Activated CD8-positive, alpha-beta memory T cell treated with anti-CD3 and anti-CD28 coated beads, Interleukin-2, amount 10 ng/mL, durations not matched to agents 7 days and 5 days (primary cell): ENCODE data around the gene DMKN. TPM values are rescaled to one million over a fixed set of nuclear protein-coding genes. Genes with fewer than 3 reads are reported as not detected.
A peak's percentile ranks its signal among the peaks of the same experiment; 100 is the strongest.

Experiments
- ATAC-seq: fragments of 150-1000 bp; cut with Tn5 transposase; one replicate; pipeline ENCODE4 v1.10.0; 2021; ENCODE audit warnings: moderate library complexity
- CTCF ChIA-PET: fragments of 350-600 bp; sonication (Branson Sonifier 250); formaldehyde crosslinking; loops from one replicate; lab custom pipeline; 2021; ENCODE audit warnings: antibody characterized with exemption; lab: Charles Lee
- DNase-seq: peaks from one replicate; pipeline ENCODE4 v3.0.0-alpha.2; 2020
- H3K27ac Mint-ChIP-seq: one replicate; pipeline ENCODE4 v1.8.0; 2021; ENCODE audit warnings: mild to moderate bottlenecking, mixed read lengths
- H3K27me3 Mint-ChIP-seq: one replicate; pipeline ENCODE4 v1.8.0; 2021; ENCODE audit warnings: mixed read lengths
- H3K36me3 Mint-ChIP-seq: one replicate; pipeline ENCODE4 v1.8.0; 2021; ENCODE audit warnings: mild to moderate bottlenecking, mixed read lengths
- H3K4me1 Mint-ChIP-seq: one replicate; pipeline ENCODE4 v1.8.0; 2021; ENCODE audit warnings: mixed read lengths
- H3K4me3 Mint-ChIP-seq: one replicate; pipeline ENCODE4 v1.8.0; 2021; ENCODE audit warnings: mild to moderate bottlenecking, moderate library complexity, mixed read lengths
- H3K9me3 Mint-ChIP-seq: one replicate; pipeline ENCODE4 v1.8.0; 2022; ENCODE audit warnings: low read depth, mixed read lengths
- total RNA-seq, 2 experiments: library from RNA; stranded (reverse); gene quantifications; one replicate each; pipeline ENCODE4 v1.2.3, GENCODE V29; 2021

DMKN gene
- total RNA-seq, 2 experiments from 2014 or later, result not detected

- Mint-ChIP-seq H3K9me3 (no peaks in the 10 kb centered on the region), H3K36me3 (no peaks in the 10 kb centered on the region), H3K4me3 (no peak overlapping the region), H3K4me1 (peaks cover 8% of the 10 kb centered on the region), H3K27ac (no peak overlapping the region), H3K27me3 (peaks cover 21% of the 10 kb centered on the region)
- no peak for DNase-seq
- no peak for ATAC-seq
- CTCF ChIA-PET, result interaction anchor here (1.8 kb wide), 1 partner anchor 45 kb away, joined by 4 read pairs; no protein-coding TSS in a partner anchor
Observed at GRCh38 chr19:35555301-35556005, 42.0 kb upstream of the DMKN start.

GRCh38 chr19:35554076-35554475 lies 40.6 kb upstream of the DMKN start:
- Mint-ChIP-seq H3K4me3 (no peak overlapping the region), H3K9me3 (no peaks in the 10 kb centered on the region), H3K27ac (no peak overlapping the region), H3K27me3 (peaks cover 11% of the 10 kb centered on the region), H3K4me1 (peaks cover 11% of the 10 kb centered on the region), H3K36me3 (no peaks in the 10 kb centered on the region)
- no peak for ATAC-seq
- CTCF ChIA-PET, result no interaction called here
- DNase-seq, result no peak

- Mint-ChIP-seq H3K36me3 (no peaks in the 10 kb centered on the region), H3K4me1 (peaks cover 10% of the 10 kb centered on the region), H3K4me3 (no peak overlapping the region), H3K27ac (no peak overlapping the region), H3K9me3 (no peaks in the 10 kb centered on the region), H3K27me3 (peaks cover 7% of the 10 kb centered on the region)
- CTCF ChIA-PET, result no interaction called here
- ATAC-seq (no peak), DNase-seq (no peak)
Observed at GRCh38 chr19:35553385-35554000, 40.0 kb upstream of the DMKN start.

GRCh38 chr19:35552534-35553384 lies 39.3 kb upstream of the DMKN start:
- H3K9me3 Mint-ChIP-seq, result no peaks in the 10 kb centered on the region

GRCh38 chr19:35551091-35551810 lies 37.8 kb upstream of the DMKN start:
- H3K9me3 Mint-ChIP-seq, result no peaks in the 10 kb centered on the region
- H3K4me3 Mint-ChIP-seq, result no peak overlapping the region
- no peak overlapping the region for H3K27ac Mint-ChIP-seq
- H3K4me1 Mint-ChIP-seq, result peaks cover 16% of the 10 kb centered on the region
- DNase-seq, result no peak
- H3K36me3 Mint-ChIP-seq, result no peaks in the 10 kb centered on the region
- CTCF ChIA-PET, result no interaction called here
- peaks cover 4% of the 10 kb centered on the region for H3K27me3 Mint-ChIP-seq
- no peak for ATAC-seq

More at GRCh38 chr19:35552534-35553384, 39.3 kb upstream of the DMKN start:
- DNase-seq (no peak), ATAC-seq (no peak)
- H3K27ac Mint-ChIP-seq, result no peak overlapping the region
- CTCF ChIA-PET, result no interaction called here
- H3K36me3 Mint-ChIP-seq, result no peaks in the 10 kb centered on the region
- no peak overlapping the region for H3K4me3 Mint-ChIP-seq
- peaks cover 7% of the 10 kb centered on the region for H3K27me3 Mint-ChIP-seq
- peaks cover 8% of the 10 kb centered on the region for H3K4me1 Mint-ChIP-seq

GRCh38 chr19:35549879-35550523 lies 36.6 kb upstream of the DMKN start:
- no peak for ATAC-seq

GRCh38 chr19:35549174-35549788 lies 35.8 kb upstream of the DMKN start:
- Mint-ChIP-seq H3K4me1 (peaks cover 25% of the 10 kb centered on the region), H3K9me3 (no peaks in the 10 kb centered on the region), H3K27ac (no peak overlapping the region), H3K36me3 (peaks cover 2% of the 10 kb centered on the region), H3K4me3 (no peak overlapping the region), H3K27me3 (no peaks in the 10 kb centered on the region)
- DNase-seq (peak; percentile 68), ATAC-seq (no peak)
- CTCF ChIA-PET, result interaction anchor here (0.6 to 2.9 kb wide), 23 partner anchors 9 to 382 kb away, joined by 3 to 13 read pairs (median 4); partner anchors contain the start of genes COX6B1 and HAUS5

More at GRCh38 chr19:35549879-35550523, 36.6 kb upstream of the DMKN start:
- H3K9me3 Mint-ChIP-seq, result no peaks in the 10 kb centered on the region
- H3K27ac Mint-ChIP-seq, result no peak overlapping the region
- CTCF ChIA-PET, result interaction anchor here (0.6 to 2.9 kb wide), 13 partner anchors 8 to 381 kb away, joined by 3 to 13 read pairs (median 5); partner anchors contain the start of genes COX6B1 and HAUS5
- no peak overlapping the region for H3K4me3 Mint-ChIP-seq
- H3K27me3 Mint-ChIP-seq, result no peaks in the 10 kb centered on the region
- no peak for DNase-seq
- no peaks in the 10 kb centered on the region for H3K36me3 Mint-ChIP-seq
- H3K4me1 Mint-ChIP-seq, result peaks cover 19% of the 10 kb centered on the region

GRCh38 chr19:35546532-35546931 lies 33.1 kb upstream of the DMKN start:
- Mint-ChIP-seq H3K36me3 (peaks cover 3% of the 10 kb centered on the region), H3K4me3 (peak overlapping the region; percentile 84), H3K4me1 (peaks cover 30% of the 10 kb centered on the region), H3K9me3 (no peaks in the 10 kb centered on the region), H3K27me3 (no peaks in the 10 kb centered on the region), H3K27ac (peak overlapping the region; percentile 84)
- CTCF ChIA-PET, result interaction anchor here (1.1 to 1.8 kb wide), 2 partner anchors 31 to 46 kb away, joined by 3 to 4 read pairs; no protein-coding TSS in a partner anchor
- DNase-seq (no peak), ATAC-seq (no peak)

- peaks cover 3% of the 10 kb centered on the region for H3K36me3 Mint-ChIP-seq
- DNase-seq (peak; percentile 79), ATAC-seq (peak; percentile 73)
- peak overlapping the region; percentile 84 for H3K27ac Mint-ChIP-seq
- CTCF ChIA-PET, result interaction anchor here (1.1 kb wide), 1 partner anchor 47 kb away, joined by 3 read pairs; no protein-coding TSS in a partner anchor
- peak overlapping the region; percentile 84 for H3K4me3 Mint-ChIP-seq
- H3K27me3 Mint-ChIP-seq, result no peaks in the 10 kb centered on the region
- peaks cover 30% of the 10 kb centered on the region for H3K4me1 Mint-ChIP-seq
- no peaks in the 10 kb centered on the region for H3K9me3 Mint-ChIP-seq
Observed at GRCh38 chr19:35545855-35546381, 32.5 kb upstream of the DMKN start.

GRCh38 chr19:35545001-35545854 lies 31.8 kb upstream of the DMKN start, which contains the start of gene TMEM147:
Gene TMEM147 (plus strand): TSS chr19:35545626. CDS start chr19:35545740, 114 bp downstream.
- H3K4me3 Mint-ChIP-seq, result peak within 1 kb of the TSS; percentile 84
- CTCF ChIA-PET, result interaction anchor here (1.0 to 1.6 kb wide), 2 partner anchors 35 to 275 kb away, joined by 3 to 8 read pairs; no protein-coding TSS in a partner anchor
- H3K36me3 Mint-ChIP-seq, result peaks cover 3% of the 10 kb centered on the region
- H3K9me3 Mint-ChIP-seq, result no peaks in the 10 kb centered on the region
- ATAC-seq, result peak; percentile 90
- peak; percentile 90 for DNase-seq
- H3K27ac Mint-ChIP-seq, result peak within 1 kb of the TSS; percentile 84
- H3K27me3 Mint-ChIP-seq, result no peaks in the 10 kb centered on the region
- peaks cover 30% of the 10 kb centered on the region for H3K4me1 Mint-ChIP-seq
